ENCODE results near the gene CDC37. TPM values are rescaled to one million over a fixed set of nuclear protein-coding genes. Genes with fewer than 3 reads are reported as not detected.
A peak's percentile ranks its signal among the peaks of the same experiment; 100 is the strongest.

Gene CDC37
- total and polyA plus RNA-seq, 7 donors = 165 to 268 (median 182) TPM

- ATAC-seq = no peak
- no peak for DNase-seq
- WGBS, 3 donors = 93 to 99% (median 94%) methylated on average over 12 of the region's 12 CpGs
These were observed 46.9 kb downstream of the CDC37 start for GRCh38 chr19:10356431-10356830.

GRCh38 chr19:10353793-10354391, 49.5 kb downstream of the CDC37 start:
- no peak for TF ChIP-seq CTCF (IDR thresholded peaks at IDR 0.05)
- peaks cover 4 to 88% of the 10 kb centered on the region in 2 donors for H3K36me3 ChIP-seq (ENCODE audit: insufficient read depth in 1 of 2, low read depth in 1 of 2)
- intact Hi-C loops (cut with DNase I) = no loop called here
- peak; percentile 40 to 79 (median 68) for ATAC-seq
- 79 to 83% (median 79%) methylated on average over 32 of the region's 32 CpGs for WGBS, 3 donors
- no peaks in the 10 kb centered on the region for H3K27me3 ChIP-seq (ENCODE audit: insufficient read depth in 3 of 3, low read length in 2 of 3)
- no peaks in the 10 kb centered on the region for H3K9me3 ChIP-seq
- H3K27ac ChIP-seq = no peak overlapping the region
- H3K4me1 ChIP-seq = no peaks in the 10 kb centered on the region
- peak overlapping the region; percentile 18 for H3K4me3 ChIP-seq
- DNase-seq = peak; percentile 62 to 85

More at GRCh38 chr19:10356431-10356830, 46.9 kb downstream of the CDC37 start:
- Histone ChIP-seq H3K4me1 (no peaks in the 10 kb centered on the region), H3K9me3 (no peaks in the 10 kb centered on the region), H3K27me3 (ENCODE audit: insufficient read depth in 3 of 3, low read length in 2 of 3) (no peaks in the 10 kb centered on the region), H3K27ac (no peak overlapping the region), H3K4me3 (no peak overlapping the region), H3K36me3 (ENCODE audit: insufficient read depth in 1 of 2, low read depth in 1 of 2) (peaks cover 7 to 79% of the 10 kb centered on the region in 2 donors)
- no peak for TF ChIP-seq CTCF (IDR thresholded peaks at IDR 0.05)
- intact Hi-C loops (cut with DNase I) = no loop called here

GRCh38 chr19:10352764-10353671, 50.3 kb downstream of the CDC37 start:
- TF ChIP-seq CTCF (IDR thresholded peaks at IDR 0.05) = no peak
- Histone ChIP-seq H3K36me3 (ENCODE audit: insufficient read depth in 1 of 2, low read depth in 1 of 2) (peaks cover 4 to 80% of the 10 kb centered on the region in 2 donors), H3K4me1 (no peaks in the 10 kb centered on the region), H3K27ac (peak overlapping the region; percentile 46), H3K9me3 (no peaks in the 10 kb centered on the region), H3K4me3 (peak overlapping the region; percentile 18), H3K27me3 (ENCODE audit: insufficient read depth in 3 of 3, low read length in 2 of 3) (no peaks in the 10 kb centered on the region)
- ATAC-seq = peak; percentile 42 to 73 (median 54)
- DNase-seq = peak; percentile 70 to 88
- 58 to 69% (median 63%) methylated on average over 55 to 63 of the region's 63 CpGs for WGBS, 3 donors
- intact Hi-C loops (cut with DNase I) = no loop called here

GRCh38 chr19:10346509-10346908, 56.8 kb downstream of the CDC37 start:
- TF ChIP-seq CTCF (IDR thresholded peaks at IDR 0.05) = no peak
- Histone ChIP-seq H3K4me3 (no peak overlapping the region), H3K4me1 (no peaks in the 10 kb centered on the region), H3K27me3 (ENCODE audit: insufficient read depth in 3 of 3, low read length in 2 of 3) (no peaks in the 10 kb centered on the region), H3K9me3 (no peaks in the 10 kb centered on the region), H3K36me3 (ENCODE audit: insufficient read depth in 1 of 2, low read depth in 1 of 2) (peaks cover 4 to 23% of the 10 kb centered on the region in 2 donors), H3K27ac (no peak overlapping the region)
- DNase-seq (no peak), ATAC-seq (peak in 1 of 4 donors; percentile 46)
- WGBS, 3 donors = 73 to 80% (median 77%) methylated on average over 10 of the region's 10 CpGs
- intact Hi-C loops (cut with DNase I) = no loop called here
